Bronchial epithelial cell (primary cell): ENCODE data around the gene MRPL44. TPM values are rescaled to one million over a fixed set of nuclear protein-coding genes. Genes with fewer than 3 reads are reported as not detected.
"Not testable (repeated sequence)": the region's sequence is repeated elsewhere in the genome, so short reads cannot be mapped to it uniquely, and the experiment has no call there.

Experiments used
- DNase-seq: peaks from one replicate; pipeline ENCODE4 v3.0.0-alpha.2; 2010; ENCODE audit warnings: low read depth
- FAIRE-seq: peaks from 2 replicates; lab custom pipeline; 2011; peaks lifted over from hg19 to GRCh38; lab: Jason Lieb, UNC
- H3K27me3 ChIP-seq: 2 replicates; pipeline ENCODE4 v1.5.1; 2011; ENCODE audit warnings: low read length; ENCODE audit not compliant: control insufficient read depth, insufficient read depth
- H3K36me3 ChIP-seq: 2 replicates; pipeline ENCODE4 v1.5.1; 2011; ENCODE audit warnings: low read length; ENCODE audit not compliant: control insufficient read depth, insufficient read depth
- H3K4me3 ChIP-seq: 2 replicates; pipeline ENCODE4 v1.5.1; 2011; ENCODE audit warnings: mild to moderate bottlenecking, low read depth, low read length, control low read depth
- CTCF ChIP-seq: IDR thresholded peaks from 2 replicates; pipeline ENCODE4 v1.5.1; 2011; ENCODE audit warnings: mild to moderate bottlenecking, moderate library complexity, low read length, control low read depth, inconsistent platforms; ENCODE audit not compliant: insufficient read depth, severe bottlenecking
- total RNA-seq: library from RNA; depleted of rRNA; stranded (reverse); fragments of >200 nt; gene quantifications from 2 replicates; pipeline ENCODE4 v1.2.1, GENCODE V29; 2014

Gene MRPL44
- total RNA-seq, 1 donor from 2014 or later = 32.9 TPM

- Histone ChIP-seq H3K36me3 (no peaks in the 10 kb centered on the region), H3K4me3 (no peak overlapping the region), H3K27me3 (no peaks in the 10 kb centered on the region)
- no peak for FAIRE-seq
- no peak for TF ChIP-seq CTCF
- no peak for DNase-seq
Measured at GRCh38 chr2:223932816-223933800, 24.2 kb upstream of the MRPL44 start.

- Histone ChIP-seq H3K36me3 (no peaks in the 10 kb centered on the region), H3K27me3 (no peaks in the 10 kb centered on the region), H3K4me3 (no peak overlapping the region)
- FAIRE-seq = no peak
- no peak for DNase-seq
- no peak for TF ChIP-seq CTCF
Measured at GRCh38 chr2:223934870-223935269, 22.4 kb upstream of the MRPL44 start.

DNA sequence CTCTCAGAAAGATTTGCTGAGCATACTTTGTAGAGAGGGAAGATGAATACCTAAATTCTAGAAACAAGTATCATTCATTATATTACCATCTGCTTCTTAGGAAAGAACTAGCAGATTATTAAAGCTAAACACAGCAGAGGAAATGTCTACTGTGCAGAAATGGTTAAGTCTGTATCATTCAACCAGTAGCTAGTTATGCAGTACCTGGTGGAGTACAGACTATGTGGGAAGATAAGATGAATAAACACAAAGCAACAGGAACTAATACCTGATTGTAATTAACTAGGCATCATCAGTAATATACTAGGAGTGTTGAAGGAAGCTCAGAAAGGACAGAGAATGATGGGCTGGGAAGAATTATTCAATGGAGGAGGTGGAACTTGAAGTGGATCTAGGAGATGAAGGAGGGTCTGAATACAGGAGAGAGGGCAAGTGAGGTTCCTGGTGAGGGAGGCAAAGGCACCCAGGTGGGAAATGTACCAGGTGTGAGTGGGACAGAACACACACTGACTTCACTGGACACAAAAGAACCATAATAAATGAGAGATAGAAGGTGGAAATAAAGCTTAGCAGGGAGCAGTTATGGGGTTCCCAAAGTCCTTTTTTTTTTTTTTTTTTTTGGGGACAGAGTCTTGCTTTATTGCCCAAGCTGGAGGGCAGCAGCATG, 21.7 kb upstream of the MRPL44 start:
- TF ChIP-seq CTCF = no peak
- Histone ChIP-seq H3K27me3 (no peaks in the 10 kb centered on the region), H3K4me3 (no peak overlapping the region), H3K36me3 (no peaks in the 10 kb centered on the region)
- DNase-seq (no peak), FAIRE-seq (no peak)

- Histone ChIP-seq H3K4me3 (no peak overlapping the region), H3K36me3 (no peaks in the 10 kb centered on the region), H3K27me3 (no peaks in the 10 kb centered on the region)
- TF ChIP-seq CTCF = no peak
- FAIRE-seq (no peak), DNase-seq (no peak)
Measured at GRCh38 chr2:223936862-223937326, 20.4 kb upstream of the MRPL44 start.

- no peaks in the 10 kb centered on the region for H3K36me3 ChIP-seq
- no peak overlapping the region for H3K4me3 ChIP-seq
- no peaks in the 10 kb centered on the region for H3K27me3 ChIP-seq
- no peak for DNase-seq
- no peak for TF ChIP-seq CTCF
- no peak for FAIRE-seq
Measured at GRCh38 chr2:223937535-223937934, 19.7 kb upstream of the MRPL44 start.

GRCh38 chr2:223939438-223939837, 17.8 kb upstream of the MRPL44 start:
- peak; percentile 51 for DNase-seq
- H3K27me3 ChIP-seq = not testable (repeated sequence)

More at GRCh38 chr2:223939438-223939837, 17.8 kb upstream of the MRPL44 start:
- not testable (repeated sequence) for H3K4me3 ChIP-seq, H3K36me3 ChIP-seq, FAIRE-seq
